Memory B cell (primary cell): ENCODE measurements around the gene FAM107A.
"Not testable (repeated sequence)": the region's sequence is repeated elsewhere in the genome, so short reads cannot be mapped to it uniquely, and the experiment has no call there.

Experiments used
- ATAC-seq: fragments of 150-1000 bp; cut with Tn5 transposase; 2 replicates; pipeline ENCODE4 v1.10.0; 2021; ENCODE audit warnings: low read depth, mild to moderate bottlenecking, moderate library complexity
- DNase-seq, 2 donors: peaks; one replicate each; pipeline ENCODE4 v3.0.0; 2022; ENCODE audit warnings: low spot score in 2 of 2
- H3K27ac Mint-ChIP-seq: one replicate; pipeline ENCODE4 v1.8.0; 2022; ENCODE audit warnings: mild to moderate bottlenecking, moderate library complexity, mixed read lengths
- H3K27me3 Mint-ChIP-seq: one replicate; pipeline ENCODE4 v1.8.0; 2022; ENCODE audit warnings: mixed read lengths
- H3K36me3 Mint-ChIP-seq: one replicate; pipeline ENCODE4 v1.8.0; 2022; ENCODE audit warnings: mild to moderate bottlenecking, mixed read lengths
- H3K4me1 Mint-ChIP-seq: one replicate; pipeline ENCODE4 v1.8.0; 2022; ENCODE audit warnings: mixed read lengths
- H3K4me3 Mint-ChIP-seq: one replicate; pipeline ENCODE4 v1.8.0; 2022; ENCODE audit warnings: mild to moderate bottlenecking, moderate library complexity, mixed read lengths
- H3K9me3 Mint-ChIP-seq: one replicate; pipeline ENCODE4 v1.8.0; 2022; ENCODE audit warnings: mixed read lengths

The FAM107A gene

DNA sequence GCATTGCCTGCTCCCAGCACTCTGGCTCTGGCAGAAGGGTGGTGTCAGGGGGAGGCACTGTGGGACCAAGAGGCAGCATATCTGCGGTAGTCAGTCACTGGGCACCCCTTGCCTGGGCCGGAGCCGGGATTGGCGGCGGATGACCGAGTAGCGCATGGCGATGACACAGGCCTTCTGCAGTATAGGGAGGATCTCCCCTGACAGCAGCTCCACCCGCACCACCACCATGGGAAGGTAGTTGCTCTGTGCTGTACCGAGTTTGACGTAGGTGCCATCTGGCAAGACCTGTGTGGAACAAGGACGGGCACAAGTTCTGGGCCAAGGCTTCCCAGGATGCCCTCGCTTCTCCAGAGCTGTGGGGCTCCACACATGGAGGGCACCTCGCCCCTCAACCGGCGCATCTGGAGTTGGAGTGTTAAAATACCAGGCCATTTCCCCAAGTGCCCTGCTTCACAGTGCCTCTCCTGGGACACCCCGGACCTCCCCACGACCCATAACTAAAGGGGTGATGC lies 46.8 kb downstream of the FAM107A start:
- H3K27me3 Mint-ChIP-seq, result peaks cover 2% of the 10 kb centered on the region
- peaks cover 1% of the 10 kb centered on the region for H3K9me3 Mint-ChIP-seq
- no peak overlapping the region for H3K4me3 Mint-ChIP-seq
- DNase-seq (no peak), ATAC-seq (no peak)
- no peak overlapping the region for H3K27ac Mint-ChIP-seq
- H3K36me3 Mint-ChIP-seq, result peaks cover 2% of the 10 kb centered on the region
- H3K4me1 Mint-ChIP-seq, result peaks cover 7% of the 10 kb centered on the region

DNA sequence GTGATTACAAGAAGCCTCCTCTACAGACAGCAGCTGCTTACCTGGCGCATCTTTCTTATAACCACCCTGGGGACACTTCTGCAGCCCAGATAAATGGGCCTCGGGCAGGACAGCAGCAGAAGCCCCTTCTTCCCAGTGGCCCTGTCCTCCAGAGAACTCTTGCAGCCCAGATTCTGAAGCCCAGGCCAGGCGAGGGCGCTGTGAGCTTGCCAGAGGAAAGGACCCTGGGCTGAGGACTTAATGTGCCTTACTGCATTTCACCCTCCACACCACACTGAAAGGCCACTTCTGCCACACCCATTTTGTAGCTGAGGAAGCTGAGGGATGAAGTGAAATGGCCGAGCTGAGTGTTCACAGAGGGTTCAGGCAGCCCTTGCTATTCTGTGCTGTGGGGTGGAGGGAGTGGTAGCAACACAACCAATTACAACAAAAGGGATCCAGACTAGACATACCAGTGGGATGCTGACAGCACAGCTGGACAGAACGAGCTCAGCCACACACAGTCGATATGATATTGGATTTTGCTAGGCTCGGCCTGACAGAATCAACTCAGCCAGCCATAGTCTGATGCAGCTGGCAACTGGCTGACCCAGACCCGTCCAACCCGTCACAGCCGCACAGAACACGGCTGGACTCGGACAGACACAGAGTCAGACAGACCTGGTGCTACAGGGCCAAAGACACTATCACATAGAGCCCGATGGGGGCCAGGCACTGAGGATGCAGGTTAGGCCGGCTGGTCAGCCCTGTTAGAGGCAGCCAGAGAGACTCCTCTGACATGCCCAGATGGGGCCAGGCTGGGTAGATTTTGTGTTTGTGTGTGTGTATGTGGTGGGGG lies 47.5 kb downstream of the FAM107A start:
- Mint-ChIP-seq H3K9me3 (peaks cover 1% of the 10 kb centered on the region), H3K27me3 (peaks cover 2% of the 10 kb centered on the region), H3K4me3 (no peak overlapping the region), H3K4me1 (peaks cover 7% of the 10 kb centered on the region), H3K36me3 (peaks cover 2% of the 10 kb centered on the region), H3K27ac (no peak overlapping the region)
- DNase-seq (no peak), ATAC-seq (no peak)

DNA sequence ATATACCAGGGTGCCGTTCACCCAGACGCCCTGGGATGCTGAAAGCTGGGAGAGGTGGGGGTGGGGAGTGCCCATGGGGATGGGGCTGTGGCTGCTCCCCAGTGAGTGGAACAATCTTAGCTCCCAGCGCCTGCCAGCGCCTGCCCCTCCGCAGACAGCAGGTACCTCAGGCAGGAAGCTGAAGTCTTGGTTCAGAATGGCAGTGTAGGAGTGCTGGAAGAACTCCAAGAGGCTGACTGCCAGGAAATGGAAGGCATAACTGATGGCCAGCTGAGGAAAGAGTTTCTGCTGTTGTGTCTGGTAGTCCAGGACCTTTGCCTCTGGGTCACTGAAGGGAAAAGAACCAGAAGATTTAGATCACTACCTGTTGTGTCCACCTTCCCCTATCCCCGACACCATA lies 48.6 kb downstream of the FAM107A start:
- no peak for DNase-seq
- Mint-ChIP-seq H3K9me3 (peaks cover 1% of the 10 kb centered on the region), H3K27me3 (peaks cover 2% of the 10 kb centered on the region), H3K4me1 (peaks cover 7% of the 10 kb centered on the region), H3K36me3 (peaks cover 2% of the 10 kb centered on the region), H3K4me3 (no peak overlapping the region), H3K27ac (no peak overlapping the region)
- ATAC-seq, result no peak

DNA sequence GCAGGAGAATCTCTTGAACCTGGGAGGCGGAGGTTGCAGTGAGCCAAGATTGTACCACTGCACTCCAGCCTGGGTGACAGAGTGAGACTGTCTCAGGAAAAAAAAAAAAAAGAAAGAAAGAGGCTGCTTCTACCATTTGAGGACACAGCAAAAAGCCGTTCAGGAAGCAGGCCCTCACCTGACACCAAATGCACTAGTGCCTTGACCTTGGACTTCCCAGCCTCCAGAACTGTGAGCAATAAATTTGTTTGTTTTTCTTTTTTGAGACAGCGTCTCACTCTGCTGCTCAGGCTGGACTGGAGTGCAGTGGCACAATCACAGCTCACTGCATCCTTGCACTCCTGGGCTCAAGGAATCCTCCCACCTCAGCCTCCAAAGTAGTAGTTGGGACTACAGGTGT lies 49.8 kb downstream of the FAM107A start:
- ATAC-seq, H3K27me3 Mint-ChIP-seq, H3K36me3 Mint-ChIP-seq, DNase-seq, H3K27ac Mint-ChIP-seq, H3K9me3 Mint-ChIP-seq, H3K4me3 Mint-ChIP-seq, H3K4me1 Mint-ChIP-seq: not testable (repeated sequence)

DNA sequence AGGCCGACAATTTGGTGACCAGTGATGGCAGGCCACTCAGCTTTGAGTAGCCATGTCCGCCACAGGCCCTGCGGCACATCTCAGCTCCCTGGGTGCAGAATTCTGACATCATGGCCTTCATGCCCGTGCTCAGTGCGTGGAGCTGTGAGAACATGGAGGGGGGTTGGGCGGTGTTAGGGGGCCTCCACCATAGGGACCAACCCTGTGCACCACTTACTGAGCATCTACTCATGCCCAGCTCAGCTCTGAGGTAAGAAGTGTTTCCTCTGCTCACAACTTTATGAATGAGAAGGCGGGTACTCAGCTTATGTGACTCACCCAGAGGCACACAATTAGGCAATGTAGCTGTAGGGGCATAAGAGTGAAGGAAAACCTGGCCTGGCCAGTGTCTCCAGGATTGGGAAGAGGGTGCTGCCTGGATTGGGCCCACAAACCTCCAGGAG lies 50.7 kb downstream of the FAM107A start:
- H3K27me3 Mint-ChIP-seq, result peaks cover 2% of the 10 kb centered on the region
- no peak overlapping the region for H3K27ac Mint-ChIP-seq
- no peaks in the 10 kb centered on the region for H3K4me1 Mint-ChIP-seq
- H3K36me3 Mint-ChIP-seq, result peaks cover 2% of the 10 kb centered on the region
- H3K9me3 Mint-ChIP-seq, result peaks cover 1% of the 10 kb centered on the region
- DNase-seq (no peak), ATAC-seq (no peak)
- H3K4me3 Mint-ChIP-seq, result no peak overlapping the region

DNA sequence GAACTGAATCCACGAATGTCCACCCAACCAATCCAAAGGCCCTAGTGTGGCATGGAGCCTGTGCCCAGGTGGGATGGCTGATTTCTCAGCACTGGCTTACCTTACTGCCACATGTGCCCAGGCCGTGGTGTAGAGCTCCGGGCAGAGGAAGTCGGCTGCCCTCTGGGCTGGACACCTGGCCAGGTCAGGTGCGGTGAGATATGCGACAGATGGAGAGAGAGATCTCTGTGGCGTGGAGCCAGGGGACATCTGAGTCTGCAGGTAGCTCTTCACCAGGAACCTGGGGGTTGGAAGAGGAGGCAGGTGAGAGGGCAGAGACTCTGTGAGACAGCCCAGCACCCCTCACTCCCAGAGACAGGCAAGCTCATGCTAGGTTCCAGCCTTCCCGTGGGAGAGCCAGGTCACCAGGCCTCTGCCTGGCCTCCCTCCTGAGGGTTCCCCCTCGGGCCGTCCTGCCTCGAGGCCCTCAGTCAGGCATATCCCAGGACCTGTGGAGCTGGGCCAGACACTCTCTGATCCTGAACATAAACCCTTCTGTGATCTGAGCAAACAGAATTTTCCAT lies 52.8 kb downstream of the FAM107A start:
- no peaks in the 10 kb centered on the region for H3K4me1 Mint-ChIP-seq
- DNase-seq (no peak), ATAC-seq (no peak)
- H3K9me3 Mint-ChIP-seq, result peaks cover 1% of the 10 kb centered on the region
- peaks cover 2% of the 10 kb centered on the region for H3K36me3 Mint-ChIP-seq
- H3K27ac Mint-ChIP-seq, result no peak overlapping the region
- peaks cover 2% of the 10 kb centered on the region for H3K27me3 Mint-ChIP-seq
- no peak overlapping the region for H3K4me3 Mint-ChIP-seq

DNA sequence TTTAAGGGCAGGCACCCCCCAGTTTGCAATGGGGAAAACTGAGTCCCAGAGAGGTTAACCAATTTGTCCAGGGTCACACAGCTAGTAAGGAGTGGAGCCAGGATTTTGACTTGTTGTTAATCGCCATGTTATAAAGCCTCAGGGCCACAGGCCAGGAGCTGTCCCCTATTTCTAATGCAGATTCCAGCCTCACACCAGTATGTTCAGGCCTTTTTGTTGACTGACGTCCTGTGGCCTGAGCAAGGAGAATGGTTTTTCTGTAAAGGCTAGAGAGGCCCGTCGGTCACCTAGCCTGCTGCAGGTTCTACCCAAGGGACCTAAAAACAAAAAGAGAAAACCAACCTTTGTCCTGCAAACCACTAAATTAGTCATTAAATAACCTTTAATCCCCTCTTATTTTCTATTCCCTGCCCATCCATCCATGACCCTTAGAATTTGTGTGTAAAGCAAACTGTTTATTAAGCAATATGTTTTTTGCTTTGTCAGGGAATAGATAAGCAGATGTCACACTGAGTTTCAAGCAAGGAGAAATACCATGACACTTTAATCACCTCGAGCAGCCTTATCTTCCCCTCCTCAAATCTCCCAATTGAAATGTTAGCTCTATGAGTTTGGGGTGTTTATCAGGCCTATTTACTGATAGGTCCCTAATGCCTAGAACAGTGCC lies 54.3 kb downstream of the FAM107A start:
- no peak for ATAC-seq
- Mint-ChIP-seq H3K4me3 (no peak overlapping the region), H3K4me1 (no peaks in the 10 kb centered on the region), H3K27ac (no peak overlapping the region), H3K27me3 (peaks cover 2% of the 10 kb centered on the region), H3K36me3 (peaks cover 2% of the 10 kb centered on the region), H3K9me3 (peaks cover 1% of the 10 kb centered on the region)
- DNase-seq, result no peak

DNA sequence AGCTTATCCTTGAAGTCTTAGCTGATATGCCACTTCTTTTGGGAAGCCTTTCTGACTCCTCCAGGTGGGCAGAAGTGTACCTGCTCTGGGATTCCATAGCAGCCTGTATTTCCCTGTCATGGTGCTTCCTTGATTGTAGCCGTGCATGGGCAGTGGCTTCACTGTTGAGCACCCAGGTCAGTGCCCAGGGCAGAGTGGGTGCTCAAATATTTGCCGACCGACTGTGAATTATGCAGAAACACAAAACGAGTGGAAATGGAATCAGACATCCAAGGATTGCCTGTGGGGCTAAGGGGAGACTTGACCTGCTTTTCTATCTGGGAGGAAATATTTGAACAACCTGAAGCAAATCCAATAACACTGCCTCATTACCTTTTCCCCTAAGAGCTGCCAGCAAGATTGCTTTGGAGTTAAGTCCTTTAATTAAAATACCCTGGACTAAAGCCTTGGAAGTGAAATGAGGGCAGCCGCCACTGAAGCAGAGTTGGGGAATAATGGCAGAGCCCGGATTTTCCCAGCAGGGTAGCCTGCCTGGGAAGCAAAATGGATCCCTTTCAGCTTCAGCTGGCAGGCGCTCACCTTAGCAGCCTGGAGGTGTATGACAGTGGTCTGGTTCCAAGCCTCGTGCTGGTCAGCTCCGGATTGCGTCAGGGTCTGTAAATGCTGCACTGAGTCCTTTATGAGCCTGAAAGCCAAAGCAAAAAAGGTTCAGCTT lies 55.1 kb downstream of the FAM107A start:
- ATAC-seq, result no peak
- Mint-ChIP-seq H3K9me3 (peaks cover 1% of the 10 kb centered on the region), H3K36me3 (peaks cover 2% of the 10 kb centered on the region), H3K27me3 (peaks cover 2% of the 10 kb centered on the region), H3K27ac (no peak overlapping the region), H3K4me3 (no peak overlapping the region), H3K4me1 (no peaks in the 10 kb centered on the region)
- DNase-seq, result no peak

DNA sequence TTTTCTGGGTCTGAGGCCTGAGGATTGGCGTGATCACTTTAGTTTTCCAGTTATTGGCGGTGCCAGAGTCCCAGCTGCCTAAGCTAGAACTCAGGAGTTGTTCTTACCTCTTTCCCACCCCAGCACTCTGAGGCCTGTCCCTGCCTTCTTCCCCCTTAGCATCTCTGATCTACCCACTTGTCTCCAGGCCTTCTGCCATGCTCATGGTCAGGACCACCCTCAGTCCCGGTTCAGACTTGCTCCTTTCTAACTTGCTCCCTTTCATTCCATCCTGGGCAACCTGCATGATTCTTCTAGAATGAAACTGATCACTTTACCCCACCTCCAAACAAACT lies 55.9 kb downstream of the FAM107A start:
- Mint-ChIP-seq H3K36me3 (no peaks in the 10 kb centered on the region), H3K4me3 (no peak overlapping the region), H3K9me3 (no peaks in the 10 kb centered on the region), H3K4me1 (no peaks in the 10 kb centered on the region), H3K27me3 (no peaks in the 10 kb centered on the region), H3K27ac (no peak overlapping the region)
- no peak for DNase-seq
- ATAC-seq, result no peak

DNA sequence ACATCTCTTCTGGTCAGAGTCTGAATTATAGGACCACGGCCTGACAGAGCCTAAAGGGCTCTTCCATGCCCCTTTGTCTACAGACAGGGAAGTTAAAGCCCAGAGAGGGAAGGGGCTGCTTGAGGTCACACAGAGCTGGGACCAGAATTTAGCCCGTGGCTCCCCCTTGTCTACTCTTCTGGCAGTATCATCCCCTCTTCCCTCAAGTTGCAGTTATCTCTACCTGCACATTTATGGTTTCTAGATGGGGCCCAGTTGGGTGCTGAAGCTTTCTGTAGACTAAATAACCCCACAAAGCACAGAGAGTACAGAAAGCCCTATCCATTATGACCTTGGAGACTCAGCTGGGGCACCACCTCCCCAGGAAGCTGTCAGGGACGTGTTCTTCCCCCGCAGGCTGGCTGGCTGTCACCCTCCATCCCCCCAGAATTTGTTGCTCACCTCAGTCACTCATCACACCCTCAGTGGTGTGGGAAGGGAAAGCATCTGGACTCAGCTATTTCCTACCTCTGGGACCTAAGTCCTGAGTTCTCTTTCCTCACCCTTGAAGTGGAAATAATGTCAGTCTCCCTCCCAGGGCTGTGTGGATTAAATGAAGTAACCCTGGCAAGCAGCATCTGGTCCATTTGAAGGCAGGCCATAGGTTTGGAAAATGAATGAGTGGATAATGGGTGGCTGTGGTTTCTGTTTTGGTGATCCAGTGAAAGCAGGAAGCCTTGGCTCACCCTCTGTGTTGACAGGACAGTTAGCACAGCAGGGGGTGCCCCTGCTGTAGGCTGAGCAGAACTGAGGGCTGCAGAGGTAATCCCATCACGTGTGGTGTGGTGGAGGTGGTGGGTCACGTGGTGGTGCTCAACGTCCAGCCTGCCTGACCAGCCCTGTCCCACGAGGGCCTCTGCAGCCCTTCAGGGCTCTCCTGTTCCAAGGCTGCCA lies 56.5 kb downstream of the FAM107A start:
- ATAC-seq (no peak), DNase-seq (no peak)
- no peaks in the 10 kb centered on the region for H3K27me3 Mint-ChIP-seq
- H3K4me1 Mint-ChIP-seq, result no peaks in the 10 kb centered on the region
- H3K9me3 Mint-ChIP-seq, result no peaks in the 10 kb centered on the region
- H3K4me3 Mint-ChIP-seq, result no peak overlapping the region
- H3K27ac Mint-ChIP-seq, result no peak overlapping the region
- H3K36me3 Mint-ChIP-seq, result no peaks in the 10 kb centered on the region

DNA sequence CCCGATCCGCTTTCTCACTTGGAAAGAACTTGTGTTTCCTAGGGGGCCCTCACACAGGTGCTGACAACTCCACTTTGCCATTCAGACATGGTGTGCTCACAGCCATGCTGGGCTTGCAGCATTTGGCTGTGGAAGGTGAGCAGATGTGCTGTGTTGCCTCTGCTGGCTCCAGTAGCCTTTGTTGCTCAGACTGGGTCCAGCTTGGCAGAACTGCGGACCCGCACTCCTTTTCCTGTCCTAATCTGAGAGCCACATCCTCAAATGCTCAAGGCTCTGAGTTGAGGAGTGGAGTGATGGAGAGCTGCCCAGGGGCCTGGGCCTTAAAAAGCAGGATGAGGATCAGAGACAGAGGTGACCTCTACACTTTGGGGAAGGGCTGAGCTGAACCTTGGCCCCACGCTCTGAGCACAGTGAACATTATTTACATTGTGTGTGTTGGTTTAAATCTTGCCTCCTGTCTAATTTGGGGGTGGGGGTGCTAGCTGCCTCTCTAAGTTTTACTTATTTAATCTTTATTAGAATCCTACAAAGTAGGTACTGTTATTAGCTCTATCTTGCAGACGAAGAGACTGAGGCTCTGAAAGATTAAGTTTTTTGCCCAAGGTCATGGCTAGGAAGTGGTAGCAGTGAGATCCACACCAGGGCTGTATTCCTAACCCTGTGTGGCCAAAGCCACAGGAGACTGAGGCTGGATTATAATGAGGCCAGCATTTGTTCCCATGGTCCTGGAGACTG lies 57.4 kb downstream of the FAM107A start:
- ATAC-seq, result no peak
- Mint-ChIP-seq H3K9me3 (no peaks in the 10 kb centered on the region), H3K36me3 (no peaks in the 10 kb centered on the region), H3K27me3 (no peaks in the 10 kb centered on the region), H3K4me1 (no peaks in the 10 kb centered on the region), H3K4me3 (no peak overlapping the region), H3K27ac (no peak overlapping the region)
- DNase-seq, result no peak

DNA sequence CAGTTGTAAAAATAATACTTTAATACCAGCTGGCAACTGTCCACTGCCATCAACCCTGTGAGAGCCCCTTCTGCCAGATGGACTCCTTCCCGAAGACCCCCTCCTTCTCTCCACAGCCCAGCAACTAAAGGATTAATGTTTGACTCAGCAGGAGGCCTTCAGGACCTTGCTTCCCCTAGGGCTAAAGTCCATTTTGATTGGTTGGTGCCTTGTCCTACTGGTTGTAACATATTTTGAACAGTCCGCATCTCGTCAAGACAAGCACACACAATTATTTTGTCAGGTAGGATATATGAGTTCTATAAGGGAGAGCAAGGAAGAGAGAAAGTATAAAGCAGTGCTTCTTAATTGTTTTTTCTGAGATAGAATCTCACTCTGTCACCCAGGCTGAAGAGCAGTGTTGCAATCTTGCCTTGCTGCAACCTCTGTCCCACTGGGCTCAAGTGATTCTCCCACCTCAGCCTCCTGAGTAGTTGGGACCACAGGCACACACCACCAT lies 58.9 kb downstream of the FAM107A start:
- Mint-ChIP-seq H3K9me3 (no peaks in the 10 kb centered on the region), H3K27ac (no peak overlapping the region)

More for the DNA sequence above, 58.9 kb downstream of the FAM107A start:
- H3K4me3 Mint-ChIP-seq, result no peak overlapping the region
- no peaks in the 10 kb centered on the region for H3K27me3 Mint-ChIP-seq
- H3K4me1 Mint-ChIP-seq, result no peaks in the 10 kb centered on the region
- no peaks in the 10 kb centered on the region for H3K36me3 Mint-ChIP-seq
- ATAC-seq (no peak), DNase-seq (no peak)
